Brain pericyte (primary cell): ENCODE data around the gene PAX7.

Experiments
- DNase-seq: peaks from one replicate; pipeline ENCODE4 v3.0.0-alpha.2; 2012; ENCODE audit warnings: low read depth, low spot score

PAX7 gene

GRCh38 chr1:18795002-18795689 is 164.5 kb downstream of the PAX7 start:
- DNase-seq, result no peak

GRCh38 chr1:18796950-18797349 is 166.3 kb downstream of the PAX7 start:
- no peak for DNase-seq
